ENCODE data around the gene TMEM209.

Gene TMEM209

DNA sequence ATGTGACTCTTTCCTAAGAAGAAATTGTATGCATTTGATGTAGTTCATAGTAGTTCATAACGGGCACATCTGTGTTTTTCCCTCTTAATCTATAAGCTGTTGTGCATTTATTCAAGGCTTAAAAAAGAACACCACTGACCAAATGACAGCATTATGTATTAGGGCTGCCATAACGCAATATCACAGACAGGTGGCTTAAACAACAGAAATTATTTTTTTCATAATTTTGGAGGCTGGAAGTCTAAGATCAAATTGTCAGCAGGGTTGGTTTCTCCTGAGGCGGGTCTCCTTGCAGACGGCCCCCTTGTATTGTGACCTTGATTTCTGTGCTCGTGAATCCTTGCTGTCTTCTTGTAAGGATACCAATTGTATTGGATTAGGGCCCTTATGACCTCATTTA lies 1.8 kb upstream of the TMEM209 start:
- Histone ChIP-seq H3K4me3 (replicated peaks; ENCODE audit: insufficient read depth, low read length) (no peak overlapping the region), H3K27ac (replicated peaks) (no peak overlapping the region; the same call in 1 of the 2 replicates), H3K27me3 (ENCODE audit: insufficient read depth, poor library complexity, severe bottlenecking) (no peaks in the 10 kb centered on the region)
- no peak for DNase-seq (ENCODE audit: low read depth in 1 of 2, low spot score in 1 of 2)
- TF ChIP-seq, protein P1, sequence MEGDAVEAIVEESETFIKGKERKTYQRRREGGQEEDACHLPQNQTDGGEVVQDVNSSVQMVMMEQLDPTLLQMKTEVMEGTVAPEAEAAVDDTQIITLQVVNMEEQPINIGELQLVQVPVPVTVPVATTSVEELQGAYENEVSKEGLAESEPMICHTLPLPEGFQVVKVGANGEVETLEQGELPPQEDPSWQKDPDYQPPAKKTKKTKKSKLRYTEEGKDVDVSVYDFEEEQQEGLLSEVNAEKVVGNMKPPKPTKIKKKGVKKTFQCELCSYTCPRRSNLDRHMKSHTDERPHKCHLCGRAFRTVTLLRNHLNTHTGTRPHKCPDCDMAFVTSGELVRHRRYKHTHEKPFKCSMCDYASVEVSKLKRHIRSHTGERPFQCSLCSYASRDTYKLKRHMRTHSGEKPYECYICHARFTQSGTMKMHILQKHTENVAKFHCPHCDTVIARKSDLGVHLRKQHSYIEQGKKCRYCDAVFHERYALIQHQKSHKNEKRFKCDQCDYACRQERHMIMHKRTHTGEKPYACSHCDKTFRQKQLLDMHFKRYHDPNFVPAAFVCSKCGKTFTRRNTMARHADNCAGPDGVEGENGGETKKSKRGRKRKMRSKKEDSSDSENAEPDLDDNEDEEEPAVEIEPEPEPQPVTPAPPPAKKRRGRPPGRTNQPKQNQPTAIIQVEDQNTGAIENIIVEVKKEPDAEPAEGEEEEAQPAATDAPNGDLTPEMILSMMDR (IDR thresholded peaks at IDR 0.05; ENCODE audit: insufficient read depth, low read length), result no peak
- TF ChIP-seq, protein P2, sequence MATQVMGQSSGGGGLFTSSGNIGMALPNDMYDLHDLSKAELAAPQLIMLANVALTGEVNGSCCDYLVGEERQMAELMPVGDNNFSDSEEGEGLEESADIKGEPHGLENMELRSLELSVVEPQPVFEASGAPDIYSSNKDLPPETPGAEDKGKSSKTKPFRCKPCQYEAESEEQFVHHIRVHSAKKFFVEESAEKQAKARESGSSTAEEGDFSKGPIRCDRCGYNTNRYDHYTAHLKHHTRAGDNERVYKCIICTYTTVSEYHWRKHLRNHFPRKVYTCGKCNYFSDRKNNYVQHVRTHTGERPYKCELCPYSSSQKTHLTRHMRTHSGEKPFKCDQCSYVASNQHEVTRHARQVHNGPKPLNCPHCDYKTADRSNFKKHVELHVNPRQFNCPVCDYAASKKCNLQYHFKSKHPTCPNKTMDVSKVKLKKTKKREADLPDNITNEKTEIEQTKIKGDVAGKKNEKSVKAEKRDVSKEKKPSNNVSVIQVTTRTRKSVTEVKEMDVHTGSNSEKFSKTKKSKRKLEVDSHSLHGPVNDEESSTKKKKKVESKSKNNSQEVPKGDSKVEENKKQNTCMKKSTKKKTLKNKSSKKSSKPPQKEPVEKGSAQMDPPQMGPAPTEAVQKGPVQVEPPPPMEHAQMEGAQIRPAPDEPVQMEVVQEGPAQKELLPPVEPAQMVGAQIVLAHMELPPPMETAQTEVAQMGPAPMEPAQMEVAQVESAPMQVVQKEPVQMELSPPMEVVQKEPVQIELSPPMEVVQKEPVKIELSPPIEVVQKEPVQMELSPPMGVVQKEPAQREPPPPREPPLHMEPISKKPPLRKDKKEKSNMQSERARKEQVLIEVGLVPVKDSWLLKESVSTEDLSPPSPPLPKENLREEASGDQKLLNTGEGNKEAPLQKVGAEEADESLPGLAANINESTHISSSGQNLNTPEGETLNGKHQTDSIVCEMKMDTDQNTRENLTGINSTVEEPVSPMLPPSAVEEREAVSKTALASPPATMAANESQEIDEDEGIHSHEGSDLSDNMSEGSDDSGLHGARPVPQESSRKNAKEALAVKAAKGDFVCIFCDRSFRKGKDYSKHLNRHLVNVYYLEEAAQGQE (IDR thresholded peaks at IDR 0.05; ENCODE audit: insufficient replicate concordance, low read depth), result no peak
- TF ChIP-seq SPI1 (IDR thresholded peaks at IDR 0.05; ENCODE audit: borderline replicate concordance, low read depth) (no peak), GABPA (IDR thresholded peaks at IDR 0.05; ENCODE audit: low read depth) (no peak), POLR2AphosphoS5 (IDR thresholded peaks at IDR 0.05; ENCODE audit: low read depth) (no peak)

DNA sequence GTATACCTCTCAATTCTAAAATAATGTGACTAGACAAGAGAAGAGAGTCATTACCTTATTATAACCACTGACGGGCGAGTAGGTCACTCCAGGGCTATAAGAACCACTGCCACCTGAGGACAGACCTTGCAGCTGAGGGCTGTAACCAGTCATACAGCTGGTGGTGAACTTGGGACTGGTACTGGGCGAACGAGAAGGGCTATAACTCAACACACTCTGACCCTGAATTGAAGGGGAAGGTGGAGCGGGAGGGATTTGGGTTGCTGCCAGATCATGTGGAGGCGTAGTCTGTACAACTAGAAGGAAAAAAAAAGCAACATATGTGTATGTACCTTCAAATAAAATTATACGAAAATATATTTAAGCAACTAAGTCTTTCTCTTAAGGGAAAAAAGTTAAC lies 3.4 kb downstream of the TMEM209 start:
- TF ChIP-seq SPI1 (IDR thresholded peaks at IDR 0.05; ENCODE audit: borderline replicate concordance, low read depth), result no peak
- TF ChIP-seq, protein P2 (IDR thresholded peaks at IDR 0.05; ENCODE audit: insufficient replicate concordance, low read depth), result no peak
- no peak for TF ChIP-seq GABPA (IDR thresholded peaks at IDR 0.05; ENCODE audit: low read depth)
- TF ChIP-seq, protein P1 (IDR thresholded peaks at IDR 0.05; ENCODE audit: insufficient read depth, low read length), result no peak
- no peak for TF ChIP-seq POLR2AphosphoS5 (IDR thresholded peaks at IDR 0.05; ENCODE audit: low read depth)
- Histone ChIP-seq H3K27ac (replicated peaks) (no peak overlapping the region), H3K27me3 (ENCODE audit: insufficient read depth, poor library complexity, severe bottlenecking) (no peaks in the 10 kb centered on the region), H3K4me3 (replicated peaks; ENCODE audit: insufficient read depth, low read length) (no peak overlapping the region)
- DNase-seq (ENCODE audit: low read depth in 1 of 2, low spot score in 1 of 2), result no peak

DNA sequence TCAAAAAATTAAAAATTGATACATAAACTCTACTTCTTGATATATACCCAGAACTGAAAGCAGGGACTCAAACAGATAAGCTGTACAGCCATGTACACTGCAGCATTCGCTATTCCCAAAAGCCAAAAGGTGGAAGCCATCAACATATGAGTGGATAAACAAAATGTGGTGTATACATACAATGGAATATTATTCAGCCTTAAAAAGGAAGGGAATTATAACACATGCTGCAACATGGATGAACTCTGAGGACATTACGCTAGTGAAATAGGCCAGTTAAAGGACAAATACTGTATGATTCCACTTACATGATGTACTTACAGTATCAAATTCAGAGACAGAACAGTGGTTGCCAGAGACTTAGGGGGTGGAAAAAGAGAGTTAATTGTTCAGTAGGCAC lies 8.1 kb downstream of the TMEM209 start:
- no peak for DNase-seq (ENCODE audit: low read depth in 1 of 2, low spot score in 1 of 2)
- H3K27me3 ChIP-seq (ENCODE audit: insufficient read depth, poor library complexity, severe bottlenecking), result no peaks in the 10 kb centered on the region
- TF ChIP-seq POLR2AphosphoS5 (IDR thresholded peaks at IDR 0.05; ENCODE audit: low read depth), result no peak
- TF ChIP-seq, protein P2 (IDR thresholded peaks at IDR 0.05; ENCODE audit: insufficient replicate concordance, low read depth), result no peak
- TF ChIP-seq, protein P1 (IDR thresholded peaks at IDR 0.05; ENCODE audit: insufficient read depth, low read length), result no peak
- TF ChIP-seq SPI1 (IDR thresholded peaks at IDR 0.05; ENCODE audit: borderline replicate concordance, low read depth), result no peak
- TF ChIP-seq GABPA (IDR thresholded peaks at IDR 0.05; ENCODE audit: low read depth), result no peak
- no peak overlapping the region for H3K4me3 ChIP-seq (replicated peaks; ENCODE audit: insufficient read depth, low read length)
- no peak overlapping the region for H3K27ac ChIP-seq (replicated peaks)

Data from HL-60 (cell line).